CD14-positive monocyte (primary cell): ENCODE results near the gene VSTM2A. TPM values are rescaled to one million over a fixed set of nuclear protein-coding genes. Genes with fewer than 3 reads are reported as not detected.

ENCODE experiments used
- DNase-seq, 3 donors: peaks; one replicate each; pipeline ENCODE4 v3.0.0-alpha.2; 2011 to 2022
- H2AFZ ChIP-seq: 2 replicates; pipeline ENCODE4 v1.6.0; 2012; ENCODE audit warnings: mild to moderate bottlenecking, low read depth, low read length, inconsistent platforms; ENCODE audit not compliant: insufficient read depth, poor library complexity, severe bottlenecking
- H3K27ac ChIP-seq, 2 donors: 1 replicate in 1 of 2; 2 replicates in 1 of 2; pipeline ENCODE4 v1.5.1; 2012 to 2013; ENCODE audit warnings: low read length in 2 of 2, control low read depth in 1 of 2, inconsistent platforms in 1 of 2, low read depth in 1 of 2, mild to moderate bottlenecking in 1 of 2
- H3K27me3 ChIP-seq, 2 donors: one replicate each; pipeline versions ENCODE4 v1.6.0 to v1.6.1; 2011 to 2013; ENCODE audit warnings: low read length in 2 of 2; ENCODE audit not compliant: control insufficient read depth in 2 of 2, insufficient read depth in 2 of 2
- H3K36me3 ChIP-seq, 2 donors: replicated peaks in 1 of 2; 1 replicate in 1 of 2; 2 replicates in 1 of 2; pipeline versions ENCODE4 v1.5.1 to v1.6.1; 2012 to 2013; ENCODE audit warnings: low read length in 2 of 2, control low read depth in 1 of 2, inconsistent platforms in 1 of 2, mild to moderate bottlenecking in 1 of 2; ENCODE audit not compliant: insufficient read depth in 2 of 2, control insufficient read depth in 1 of 2
- H3K4me1 ChIP-seq, 2 donors: 1 replicate in 1 of 2; 2 replicates in 1 of 2; pipeline versions ENCODE4 v1.5.1 to v1.6.1; 2012 to 2013; ENCODE audit warnings: low read length in 2 of 2, control low read depth in 1 of 2, inconsistent platforms in 1 of 2, mild to moderate bottlenecking in 1 of 2, moderate library complexity in 1 of 2; ENCODE audit not compliant: insufficient read depth in 2 of 2, control insufficient read depth in 1 of 2
- H3K4me2 ChIP-seq: replicated peaks from 2 replicates; pipeline ENCODE3; 2012; ENCODE audit warnings: low read length, moderate library complexity, mild to moderate bottlenecking; ENCODE audit not compliant: poor library complexity, severe bottlenecking; ENCODE audit errors: extremely low read depth
- H3K4me3 ChIP-seq, 3 experiments: fragments of 200-600 bp in 1 of 3; sonication (generic) in 1 of 3; replicated peaks in 1 of 3; 1 replicate in 2 of 3; 2 replicates in 1 of 3; pipeline ENCODE4 v1.5.1; 2011 to 2013; ENCODE audit warnings: low read length in 3 of 3, mild to moderate bottlenecking in 3 of 3, control low read depth in 2 of 3, low read depth in 2 of 3, inconsistent platforms in 1 of 3, moderate library complexity in 1 of 3
- H3K79me2 ChIP-seq: 2 replicates; pipeline ENCODE4 v1.6.0; 2012; ENCODE audit warnings: mild to moderate bottlenecking, control low read depth, inconsistent platforms, low read length, moderate library complexity; ENCODE audit not compliant: insufficient read depth
- H3K9ac ChIP-seq: 2 replicates; pipeline ENCODE4 v1.6.0; 2017; ENCODE audit warnings: low read length, mild to moderate bottlenecking; ENCODE audit not compliant: insufficient read depth, poor library complexity, severe bottlenecking
- H3K9me3 ChIP-seq, 2 donors: replicated peaks in 1 of 2; 1 replicate in 1 of 2; 2 replicates in 1 of 2; pipeline versions ENCODE4 v1.5.1 to v1.6.1; 2012 to 2013; ENCODE audit warnings: low read length in 2 of 2, control low read depth in 1 of 2; ENCODE audit not compliant: control insufficient read depth in 1 of 2, insufficient read depth in 1 of 2
- H4K20me1 ChIP-seq: 2 replicates; pipeline ENCODE4 v1.6.0; 2012; ENCODE audit warnings: mild to moderate bottlenecking, low read length, control low read depth, moderate library complexity; ENCODE audit not compliant: insufficient read depth
- H3K27ac Mint-ChIP-seq, 7 donors: one replicate each; pipeline ENCODE4 v1.8.0; 2020; ENCODE audit warnings: mild to moderate bottlenecking in 7 of 7, mixed read lengths in 7 of 7, moderate library complexity in 6 of 7, inconsistent platforms in 2 of 7
- H3K27me3 Mint-ChIP-seq, 3 donors: one replicate each; pipeline ENCODE4 v1.8.0; 2021 to 2022; ENCODE audit warnings: low read depth in 3 of 3, mild to moderate bottlenecking in 3 of 3, mixed read lengths in 3 of 3, moderate library complexity in 3 of 3, inconsistent platforms in 1 of 3
- H3K36me3 Mint-ChIP-seq, 2 donors: one replicate each; pipeline ENCODE4 v1.8.0; 2020; ENCODE audit warnings: mixed read lengths in 2 of 2, inconsistent platforms in 1 of 2, mild to moderate bottlenecking in 1 of 2
- H3K4me1 Mint-ChIP-seq: one replicate; pipeline ENCODE4 v1.8.0; 2020; ENCODE audit warnings: mild to moderate bottlenecking, mixed read lengths
- H3K4me3 Mint-ChIP-seq, 2 donors: one replicate each; pipeline ENCODE4 v1.8.0; 2020; ENCODE audit warnings: mild to moderate bottlenecking in 2 of 2, mixed read lengths in 2 of 2, moderate library complexity in 1 of 2
- H3K9me3 Mint-ChIP-seq, 7 donors: one replicate each; pipeline ENCODE4 v1.8.0; 2020 to 2022; ENCODE audit warnings: mixed read lengths in 7 of 7, mild to moderate bottlenecking in 6 of 7, moderate library complexity in 6 of 7, inconsistent platforms in 2 of 7
- CTCF ChIP-seq: fragments of 200-600 bp; IDR thresholded peaks from one replicate; pipeline ENCODE4 v1.8.0; 2022; ENCODE audit warnings: antibody characterized with exemption, mild to moderate bottlenecking
- WGBS: methylation state at CpG from one replicate; pipeline ENCODE4 v1.1.5; 2013; ENCODE audit warnings: missing lambda C conversion rate; ENCODE audit not compliant: insufficient coverage; 5-methylcytosine and 5-hydroxymethylcytosine counted together
- intact Hi-C, 2 donors: fragments of 100-400 bp; cut with micrococcal nuclease; formaldehyde crosslinking; loops; one replicate each; pipeline versions ENCODE4 v1.15.0 to v1.15.1; 2023
- polyA plus RNA-seq, 3 donors: library from polyadenylated mRNA; depleted of rRNA in 1 of 3; unstranded in 2 of 3; stranded (reverse) in 1 of 3; fragments of 300-500 nt in 2 of 3; fragments of >200 nt in 1 of 3; fragmentation: Illumina TruSeq in 2 of 3; gene quantifications; 1 replicate in 2 of 3; 2 replicates in 1 of 3; pipeline ENCODE4 v1.2.3, GENCODE V29; 2012 to 2021

Gene VSTM2A
- polyA plus RNA-seq, 3 donors = not detected

GRCh38 chr7:54565432-54565831 is 23.3 kb downstream of the VSTM2A start:
- H3K79me2 ChIP-seq = no peaks in the 10 kb centered on the region
- H3K27me3 Mint-ChIP-seq = no peaks in the 10 kb centered on the region
- peaks cover 0 to 4% of the 10 kb centered on the region in 2 donors for H3K9me3 ChIP-seq
- H3K9me3 Mint-ChIP-seq = peaks cover 0 to 5% (median 0%) of the 10 kb centered on the region in 7 donors
- no peak for DNase-seq
- H3K4me1 ChIP-seq = no peaks in the 10 kb centered on the region
- no peak overlapping the region for H3K9ac ChIP-seq
- no peak for TF ChIP-seq CTCF
- no peaks in the 10 kb centered on the region for H3K4me1 Mint-ChIP-seq
- WGBS = 79% methylated on average over 6 of the region's 7 CpGs
- intact Hi-C loops = no loop called here
- no peak overlapping the region for H3K4me2 ChIP-seq
- H3K27me3 ChIP-seq = no peaks in the 10 kb centered on the region
- no peaks in the 10 kb centered on the region for H4K20me1 ChIP-seq
- no peak overlapping the region for H3K27ac Mint-ChIP-seq
- H3K36me3 ChIP-seq = no peaks in the 10 kb centered on the region
- no peak overlapping the region for H3K4me3 ChIP-seq
- no peak overlapping the region for H3K4me3 Mint-ChIP-seq
- no peaks in the 10 kb centered on the region for H3K36me3 Mint-ChIP-seq
- no peak overlapping the region for H3K27ac ChIP-seq
- no peak overlapping the region for H2AFZ ChIP-seq

GRCh38 chr7:54581511-54581910 is 39.3 kb downstream of the VSTM2A start:
- Mint-ChIP-seq H3K4me1 (no peaks in the 10 kb centered on the region), H3K27ac (no peak overlapping the region), H3K4me3 (no peak overlapping the region), H3K9me3 (peaks cover 0 to 6% (median 0%) of the 10 kb centered on the region in 7 donors), H3K36me3 (no peaks in the 10 kb centered on the region), H3K27me3 (no peaks in the 10 kb centered on the region)
- Histone ChIP-seq H3K79me2 (no peaks in the 10 kb centered on the region), H3K36me3 (no peaks in the 10 kb centered on the region), H3K4me1 (no peaks in the 10 kb centered on the region), H4K20me1 (no peaks in the 10 kb centered on the region), H3K4me3 (no peak overlapping the region), H3K27ac (no peak overlapping the region), H3K27me3 (no peaks in the 10 kb centered on the region), H3K9me3 (no peaks in the 10 kb centered on the region), H3K9ac (no peak overlapping the region), H3K4me2 (no peak overlapping the region), H2AFZ (no peak overlapping the region)
- intact Hi-C loops = no loop called here
- 100% methylated on average over 1 of the region's 2 CpGs for WGBS
- no peak for DNase-seq
- no peak for TF ChIP-seq CTCF
